ENCODE results near the gene CNKSR2. TPM values are rescaled to one million over a fixed set of nuclear protein-coding genes. Genes with fewer than 3 reads are reported as not detected.
A peak's percentile ranks its signal among the peaks of the same experiment; 100 is the strongest.

Gene CNKSR2
- total and polyA plus RNA-seq, 2 experiments from 2014 or later: 13.9 to 40.9 TPM

GRCh38 chrX:21645886-21646285 is 271.7 kb downstream of the CNKSR2 start:
- Histone ChIP-seq H3K9me2 (ENCODE audit: insufficient read depth) (no peaks in the 10 kb centered on the region), H4K20me1 (replicated peaks; ENCODE audit: insufficient read depth) (no peaks in the 10 kb centered on the region), H3K4me1 (ENCODE audit: insufficient read depth) (0 out of 2 replicates have a peak, but pooled peaks cover 6% of the 10 kb centered on the region), H3K36me3 (ENCODE audit: insufficient read depth) (no peaks in the 10 kb centered on the region), H3K27ac (ENCODE audit: low read depth) (no peak overlapping the region), H3F3A (replicated peaks; ENCODE audit: low read depth) (no peaks in the 10 kb centered on the region), H3K79me2 (replicated peaks; ENCODE audit: insufficient read depth) (no peaks in the 10 kb centered on the region), H3K4me2 (no peak overlapping the region), H3K27me3 (ENCODE audit: insufficient read depth) (no peaks in the 10 kb centered on the region), H3K4me3 (no peak overlapping the region), H2AFZ (no peak overlapping the region)
- no peak overlapping the region for H3K4me3 Mint-ChIP-seq
- DNase-seq (ENCODE audit: low spot score): no peak
- no peaks in the 10 kb centered on the region for H3K27me3 Mint-ChIP-seq (ENCODE audit: insufficient read depth, low read depth, poor library complexity)
- TF ChIP-seq JUNB (IDR thresholded peaks at IDR 0.05; ENCODE audit: unreplicated experiment) (no peak), REST (IDR thresholded peaks at IDR 0.05; ENCODE audit: unreplicated experiment) (no peak), CTCF (conservative IDR thresholded peaks at IDR 0.05; ENCODE audit: low read depth in 2 of 2) (no peak), POLR2AphosphoS5 (IDR thresholded peaks at IDR 0.05; ENCODE audit: low read depth) (no peak)
- peaks cover 7% of the 10 kb centered on the region; the same call in 2 of the 3 replicates for H3K36me3 Mint-ChIP-seq (ENCODE audit: low read depth)
- no peaks in the 10 kb centered on the region for H3K9me3 Mint-ChIP-seq
- no peak for ATAC-seq
- peaks cover 8% of the 10 kb centered on the region; the same call in 1 of the 3 replicates for H3K4me1 Mint-ChIP-seq
- no peak overlapping the region for H3K27ac Mint-ChIP-seq

- peaks cover 3% of the 10 kb centered on the region for H3K27me3 Mint-ChIP-seq (ENCODE audit: insufficient read depth, low read depth, poor library complexity)
- DNase-seq (ENCODE audit: low spot score): peak; percentile 30
- Histone ChIP-seq H3K4me2 (peak overlapping the region; percentile 51; the same call in 1 of the 2 replicates), H3K27me3 (ENCODE audit: insufficient read depth) (peaks cover 8% of the 10 kb centered on the region; the same call in 1 of the 2 replicates), H3K36me3 (ENCODE audit: insufficient read depth) (no peaks in the 10 kb centered on the region; the same call in 1 of the 2 replicates), H3K4me3 (peak overlapping the region; percentile 41), H3K4me1 (ENCODE audit: insufficient read depth) (no peaks in the 10 kb centered on the region), H4K20me1 (replicated peaks; ENCODE audit: insufficient read depth) (no peaks in the 10 kb centered on the region), H3K27ac (ENCODE audit: low read depth) (no peak overlapping the region), H3F3A (replicated peaks; ENCODE audit: low read depth) (no peaks in the 10 kb centered on the region), H3K9me2 (ENCODE audit: insufficient read depth) (no peaks in the 10 kb centered on the region), H3K79me2 (replicated peaks; ENCODE audit: insufficient read depth) (no peaks in the 10 kb centered on the region), H2AFZ (no peak overlapping the region)
- peak; percentile 6; the same call in 2 of the 3 replicates for ATAC-seq
- peaks cover 2% of the 10 kb centered on the region; the same call in 1 of the 3 replicates for H3K36me3 Mint-ChIP-seq (ENCODE audit: low read depth)
- H3K4me3 Mint-ChIP-seq: no peak overlapping the region
- peaks cover 4% of the 10 kb centered on the region; the same call in 2 of the 3 replicates for H3K4me1 Mint-ChIP-seq
- H3K9me3 Mint-ChIP-seq: peaks cover 3% of the 10 kb centered on the region; the same call in 1 of the 3 replicates
- H3K27ac Mint-ChIP-seq: no peak overlapping the region
- TF ChIP-seq ZNF331 (CRISPR knock-in tag; IDR thresholded peaks at IDR 0.05; ENCODE audit: low read depth) (no peak), POLR2AphosphoS5 (IDR thresholded peaks at IDR 0.05; ENCODE audit: low read depth) (no peak), ETS1 (IDR thresholded peaks at IDR 0.05) (no peak), STAT1 (IDR thresholded peaks at IDR 0.05; ENCODE audit: unreplicated experiment) (no peak), NANOG (IDR thresholded peaks at IDR 0.05; ENCODE audit: borderline replicate concordance) (no peak), REST (IDR thresholded peaks at IDR 0.05; ENCODE audit: unreplicated experiment) (no peak), CTCF (conservative IDR thresholded peaks at IDR 0.05; ENCODE audit: low read depth in 2 of 2) (no peak), EZH2phosphoT487 (IDR thresholded peaks at IDR 0.05; ENCODE audit: unreplicated experiment) (no peak)
Observed at GRCh38 chrX:21655901-21656586, 281.8 kb downstream of the CNKSR2 start.
